Measurements from ENCODE around the gene NOL7. TPM values are rescaled to one million over a fixed set of nuclear protein-coding genes. Genes with fewer than 3 reads are reported as not detected.

NOL7 gene
- total RNA-seq, 1 experiment from 2014 or later: 73.7 TPM

GRCh38 chr6:13617066-13617465, 1.9 kb downstream of the NOL7 start:
- peaks cover 11 to 23% of the 10 kb centered on the region in 2 experiments; a peak in 3 of 4 replicates for H3K4me1 ChIP-seq (ENCODE audit: control insufficient read depth in 1 of 2, insufficient read depth in 2 of 2, low read length in 2 of 2)
- H3K36me3 ChIP-seq (ENCODE audit: control insufficient read depth in 1 of 2, insufficient read depth in 2 of 2, low read length in 2 of 2): peaks cover 50% of the 10 kb centered on the region in 2 experiments; a peak in 3 of 4 replicates
- H3K9me2 ChIP-seq (ENCODE audit: insufficient read depth): no peaks in the 10 kb centered on the region
- BruUV-seq (replicated peaks): no TSS peak
- no peaks in the 10 kb centered on the region for H3K9me3 ChIP-seq (ENCODE audit: control insufficient read depth in 1 of 2, insufficient read depth in 1 of 2, low read depth in 1 of 2, low read length in 2 of 2)
- H3K27me3 ChIP-seq (ENCODE audit: insufficient read depth, low read length): no peaks in the 10 kb centered on the region
- CTCF ChIA-PET: interaction anchor here (1.3 kb wide), 1 partner anchor 42 kb away, joined by 4 read pairs; no protein-coding TSS in a partner anchor
- no peak overlapping the region for H2AFZ ChIP-seq (ENCODE audit: low read depth, low read length, poor library complexity, severe bottlenecking)
- RAD21 ChIA-PET (ENCODE audit: low non-redundant PET in 1 of 2, low total read pairs in 2 of 2, uncharacterized antibody in 2 of 2, unreplicated experiment in 2 of 2): no interaction called here
- POLR2A ChIA-PET: no interaction called here
- H4K20me1 ChIP-seq (ENCODE audit: insufficient read depth): peaks cover 7% of the 10 kb centered on the region; the same call in 1 of the 2 replicates
- H3K27ac ChIP-seq (ENCODE audit: low read depth, low read length): no peak overlapping the region
- DNase-seq (ENCODE audit: low read depth, low spot score) (no peak), ATAC-seq (no peak)
- peak; percentile 28; the same call in 1 of the 2 replicates for TF ChIP-seq POLR2AphosphoS5 (IDR thresholded peaks at IDR 0.05; ENCODE audit: low read depth, low read length)
- no peak for TF ChIP-seq CBX3 (IDR thresholded peaks at IDR 0.05; ENCODE audit: low read depth)
- no peak overlapping the region for H3K9ac ChIP-seq (ENCODE audit: low read length)
- H3K4me2 ChIP-seq (ENCODE audit: low read length): peak overlapping the region; percentile 76; the same call in 1 of the 2 replicates
- intact Hi-C loops (cut with micrococcal nuclease): no loop called here
- no peak overlapping the region for H3K4me3 ChIP-seq (replicated peaks in 1 of 2; ENCODE audit: low read depth in 1 of 2, low read length in 2 of 2)
- peaks cover 48% of the 10 kb centered on the region for H3K79me2 ChIP-seq (ENCODE audit: insufficient read depth, low read length)

- Histone ChIP-seq H3K36me3 (ENCODE audit: control insufficient read depth in 1 of 2, insufficient read depth in 2 of 2, low read length in 2 of 2) (peaks cover 41 to 49% of the 10 kb centered on the region in 2 experiments), H4K20me1 (ENCODE audit: insufficient read depth) (no peaks in the 10 kb centered on the region), H3K4me1 (ENCODE audit: control insufficient read depth in 1 of 2, insufficient read depth in 2 of 2, low read length in 2 of 2) (no peaks in the 10 kb centered on the region), H3K4me2 (ENCODE audit: low read length) (no peak overlapping the region), H3K9ac (ENCODE audit: low read length) (no peak overlapping the region), H3K27ac (ENCODE audit: low read depth, low read length) (no peak overlapping the region), H3K27me3 (ENCODE audit: insufficient read depth, low read length) (no peaks in the 10 kb centered on the region), H3K9me2 (ENCODE audit: insufficient read depth) (no peaks in the 10 kb centered on the region), H3K9me3 (ENCODE audit: control insufficient read depth in 1 of 2, insufficient read depth in 1 of 2, low read depth in 1 of 2, low read length in 2 of 2) (no peaks in the 10 kb centered on the region), H3K4me3 (replicated peaks in 1 of 2; ENCODE audit: low read depth in 1 of 2, low read length in 2 of 2) (no peak overlapping the region), H2AFZ (ENCODE audit: low read depth, low read length, poor library complexity, severe bottlenecking) (no peak overlapping the region), H3K79me2 (ENCODE audit: insufficient read depth, low read length) (peaks cover 11% of the 10 kb centered on the region)
- no TSS peak for BruUV-seq (replicated peaks)
- CTCF ChIA-PET: interaction anchor here (0.9 to 1.5 kb wide), 11 partner anchors 10 to 440 kb away, joined by 3 to 13 read pairs (median 4); partner anchors contain the start of genes NOL7, SIRT5 and TBC1D7
- intact Hi-C loops (cut with micrococcal nuclease): loop anchor here (1.0 kb wide), 1 partner anchor 289 kb away; no protein-coding TSS in a partner anchor
- RAD21 ChIA-PET (ENCODE audit: low non-redundant PET in 1 of 2, low total read pairs in 2 of 2, uncharacterized antibody in 2 of 2, unreplicated experiment in 2 of 2): interaction anchor here in 1 of 2 experiments (0.7 kb wide), 1 partner anchor 297 kb away, joined by 3 read pairs; no protein-coding TSS in a partner anchor
- ATAC-seq (peak; percentile 94), DNase-seq (ENCODE audit: low read depth, low spot score) (peak; percentile 47)
- POLR2A ChIA-PET: interaction anchor here (1.0 kb wide), 1 partner anchor 9 kb away, joined by 5 read pairs; the partner anchor contains the start of gene NOL7
- TF ChIP-seq POLR2AphosphoS5 (IDR thresholded peaks at IDR 0.05; ENCODE audit: low read depth, low read length) (no peak), RAD21 (IDR thresholded peaks at IDR 0.05; ENCODE audit: low read depth) (peak; percentile 53), EGR1 (IDR thresholded peaks at IDR 0.05; ENCODE audit: low read depth) (no peak), ZNF274 (IDR thresholded peaks at IDR 0.05; ENCODE audit: low read depth, low read length) (no peak), ATF3 (IDR thresholded peaks at IDR 0.05) (no peak), ZFX (IDR thresholded peaks at IDR 0.05) (no peak), CBX3 (IDR thresholded peaks at IDR 0.05; ENCODE audit: low read depth) (no peak), JUND (IDR thresholded peaks at IDR 0.05) (no peak), YY1 (IDR thresholded peaks at IDR 0.05; ENCODE audit: extremely low read depth, insufficient replicate concordance, low read depth, low read length) (no peak), REST (IDR thresholded peaks at IDR 0.05; ENCODE audit: low read depth) (no peak), EZH2 (IDR thresholded peaks at IDR 0.05) (no peak), SRF (IDR thresholded peaks at IDR 0.05; ENCODE audit: low read depth) (no peak), SIN3A (IDR thresholded peaks at IDR 0.05; ENCODE audit: low read depth) (no peak), TCF7L2 (IDR thresholded peaks at IDR 0.05; ENCODE audit: borderline replicate concordance, extremely low read depth, insufficient read depth, insufficient read length) (no peak)
Measured at GRCh38 chr6:13624871-13625288, 9.7 kb downstream of the NOL7 start.
